Right atrium auricular region (tissue), 2 donors: Measurements from ENCODE around the gene SLC9A5. TPM values are rescaled to one million over a fixed set of nuclear protein-coding genes. Genes with fewer than 3 reads are reported as not detected.

Experiments
- DNase-seq: peaks from one replicate; pipeline ENCODE4 v3.0.0-alpha.2; 2019; ENCODE audit warnings: low spot score
- H3K27ac ChIP-seq, 2 donors: fragments of 200-600 bp; sonication (generic); 1 replicate in 1 of 2; 2 replicates in 1 of 2; pipeline ENCODE4 v1.5.1; 2016 to 2019
- H3K27me3 ChIP-seq, 2 donors: fragments of 200-600 bp; sonication (generic); one replicate each; pipeline versions ENCODE4 v1.5.1 to v1.6.0; 2017 to 2019
- H3K36me3 ChIP-seq: fragments of 200-600 bp; sonication (generic); one replicate; pipeline ENCODE4 v1.5.1; 2016
- H3K4me1 ChIP-seq, 2 donors: fragments of 200-600 bp; sonication (generic); one replicate each; pipeline versions ENCODE4 v1.5.1 to v1.6.0; 2017 to 2019
- H3K4me3 ChIP-seq, 2 donors: fragments of 200-600 bp; sonication (generic); 1 replicate in 1 of 2; 2 replicates in 1 of 2; pipeline ENCODE4 v1.5.1; 2017 to 2019; ENCODE audit warnings: mild to moderate bottlenecking in 1 of 2, moderate library complexity in 1 of 2
- H3K9me3 ChIP-seq, 2 donors: fragments of 200-600 bp; sonication (generic); one replicate each; pipeline ENCODE4 v1.5.1; 2019
- CTCF ChIP-seq, 2 donors: fragments of 200-600 bp; sonication (generic); IDR thresholded peaks; one replicate each; pipeline ENCODE4 v1.5.1; 2019; ENCODE audit warnings: antibody characterized with exemption in 2 of 2
- total RNA-seq, 2 donors: library from RNA; depleted of rRNA; stranded (reverse); fragments of >200 nt; gene quantifications; one replicate each; pipeline ENCODE4 v1.1.0, GENCODE V29; 2016

Gene SLC9A5
- total RNA-seq, 2 donors from 2014 or later: 1.5 to 2.4 TPM

- DNase-seq: no peak
- H3K27me3 ChIP-seq: no peaks in the 10 kb centered on the region
- TF ChIP-seq CTCF (IDR thresholded peaks at IDR 0.05): no peak
- no peaks in the 10 kb centered on the region for H3K36me3 ChIP-seq
- H3K4me1 ChIP-seq: peaks cover 0 to 42% of the 10 kb centered on the region in 2 donors
- peak overlapping the region; percentile 53 to 95 for H3K27ac ChIP-seq
- H3K9me3 ChIP-seq: no peaks in the 10 kb centered on the region
- peak overlapping the region; percentile 45 to 94 for H3K4me3 ChIP-seq
Observed at GRCh38 chr16:67249178-67250044, 632 bp downstream of the SLC9A5 start.

DNA sequence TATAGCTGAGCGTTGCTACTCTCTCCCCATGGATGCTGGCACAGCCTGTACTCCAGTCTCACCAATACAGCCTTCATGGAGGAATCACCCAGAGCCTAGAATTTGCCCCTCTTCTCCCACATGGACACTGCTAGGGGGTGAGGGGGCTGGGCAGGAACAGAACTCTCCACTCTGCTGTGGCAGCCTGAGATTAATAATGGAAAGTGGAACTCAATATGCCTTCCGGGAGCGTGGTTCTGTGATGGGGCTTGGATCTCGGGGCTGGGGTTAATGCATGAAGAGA lies 1.2 kb downstream of the SLC9A5 start:
- Histone ChIP-seq H3K4me1 (peaks cover 0 to 36% of the 10 kb centered on the region in 2 donors), H3K27ac (no peak overlapping the region), H3K4me3 (no peak overlapping the region), H3K9me3 (no peaks in the 10 kb centered on the region), H3K27me3 (no peaks in the 10 kb centered on the region), H3K36me3 (no peaks in the 10 kb centered on the region)
- no peak for DNase-seq
- no peak for TF ChIP-seq CTCF (IDR thresholded peaks at IDR 0.05)

GRCh38 chr16:67252609-67253497 lies 4.1 kb downstream of the SLC9A5 start:
- Histone ChIP-seq H3K36me3 (no peaks in the 10 kb centered on the region), H3K4me3 (no peak overlapping the region), H3K4me1 (peaks cover 0 to 21% of the 10 kb centered on the region in 2 donors), H3K27me3 (no peaks in the 10 kb centered on the region), H3K9me3 (no peaks in the 10 kb centered on the region), H3K27ac (no peak overlapping the region)
- TF ChIP-seq CTCF (IDR thresholded peaks at IDR 0.05): no peak
- no peak for DNase-seq

DNA sequence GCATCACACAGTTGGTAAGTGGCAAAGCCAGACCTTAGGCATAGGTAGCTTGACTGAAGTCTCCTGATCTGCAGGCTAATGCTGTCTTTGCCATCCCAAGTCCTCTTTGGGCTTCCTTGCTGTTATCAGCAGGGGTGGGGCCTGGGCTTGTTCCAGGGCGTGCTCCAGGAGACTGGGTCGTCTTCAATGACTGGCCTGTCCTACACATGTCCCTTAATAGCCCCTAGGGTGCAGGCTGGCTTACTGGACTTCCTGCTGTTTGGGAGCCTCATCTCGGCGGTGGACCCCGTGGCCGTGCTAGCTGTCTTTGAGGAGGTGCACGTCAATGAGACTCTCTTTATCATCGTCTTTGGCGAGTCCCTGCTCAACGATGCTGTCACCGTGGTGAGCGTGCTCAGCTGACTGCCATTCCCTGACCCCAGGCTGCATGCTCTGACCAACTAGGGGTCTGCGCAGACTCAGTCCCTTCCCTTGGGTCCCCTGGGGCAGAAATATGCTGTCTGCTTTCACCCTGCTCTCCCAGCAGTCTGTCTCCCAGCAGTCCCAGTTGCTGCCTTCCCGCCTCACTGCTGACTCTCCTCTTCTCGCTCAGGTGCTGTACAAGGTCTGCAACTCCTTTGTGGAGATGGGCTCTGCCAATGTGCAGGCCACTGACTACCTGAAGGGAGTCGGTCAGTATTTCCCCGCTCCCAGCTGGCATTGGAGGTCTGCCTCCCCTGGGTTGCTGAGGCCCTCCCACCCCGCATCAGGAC lies 6.2 kb downstream of the SLC9A5 start:
- TF ChIP-seq CTCF (IDR thresholded peaks at IDR 0.05): no peak
- Histone ChIP-seq H3K4me1 (peaks cover 0 to 1% of the 10 kb centered on the region in 2 donors), H3K27ac (no peak overlapping the region), H3K27me3 (no peaks in the 10 kb centered on the region), H3K9me3 (no peaks in the 10 kb centered on the region), H3K36me3 (no peaks in the 10 kb centered on the region), H3K4me3 (no peak overlapping the region)
- no peak for DNase-seq

- H3K27me3 ChIP-seq: no peaks in the 10 kb centered on the region
- no peaks in the 10 kb centered on the region for H3K9me3 ChIP-seq
- DNase-seq: no peak
Observed at GRCh38 chr16:67255553-67256221, 6.9 kb downstream of the SLC9A5 start.

More at GRCh38 chr16:67255553-67256221, 6.9 kb downstream of the SLC9A5 start:
- Histone ChIP-seq H3K4me3 (no peak overlapping the region), H3K36me3 (no peaks in the 10 kb centered on the region), H3K4me1 (no peaks in the 10 kb centered on the region), H3K27ac (no peak overlapping the region)
- no peak for TF ChIP-seq CTCF (IDR thresholded peaks at IDR 0.05)
